Body of pancreas (tissue), 4 donors: ENCODE data around the gene SOCS3.

Experiments used
- CTCF ChIP-seq, 7 experiments: fragments of 450-650 bp in 4 of 7; fragments of 200-600 bp in 3 of 7; sonication (generic) in 3 of 7; IDR thresholded peaks; one replicate each; pipeline ENCODE4 v1.5.1; 2016 to 2019; ENCODE audit warnings: antibody characterized with exemption in 7 of 7
- POLR2A ChIP-seq, 3 donors: fragments of 450-650 bp; IDR thresholded peaks; one replicate each; pipeline ENCODE4 v1.6.1; 2016; ENCODE audit warnings: antibody characterized with exemption in 3 of 3, mild to moderate bottlenecking in 2 of 3

- TF ChIP-seq CTCF (IDR thresholded peaks at IDR 0.05) (no peak), POLR2A (IDR thresholded peaks at IDR 0.05) (no peak)
Measured at GRCh38 chr17:78377858-78378224, 18.0 kb upstream of the SOCS3 start.
